ENCODE measurements around the gene CACNA1F. TPM values are rescaled to one million over a fixed set of nuclear protein-coding genes. Genes with fewer than 3 reads are reported as not detected.

CACNA1F gene
- total RNA-seq, 1 donor from 2014 or later = under 0.01 TPM

DNA sequence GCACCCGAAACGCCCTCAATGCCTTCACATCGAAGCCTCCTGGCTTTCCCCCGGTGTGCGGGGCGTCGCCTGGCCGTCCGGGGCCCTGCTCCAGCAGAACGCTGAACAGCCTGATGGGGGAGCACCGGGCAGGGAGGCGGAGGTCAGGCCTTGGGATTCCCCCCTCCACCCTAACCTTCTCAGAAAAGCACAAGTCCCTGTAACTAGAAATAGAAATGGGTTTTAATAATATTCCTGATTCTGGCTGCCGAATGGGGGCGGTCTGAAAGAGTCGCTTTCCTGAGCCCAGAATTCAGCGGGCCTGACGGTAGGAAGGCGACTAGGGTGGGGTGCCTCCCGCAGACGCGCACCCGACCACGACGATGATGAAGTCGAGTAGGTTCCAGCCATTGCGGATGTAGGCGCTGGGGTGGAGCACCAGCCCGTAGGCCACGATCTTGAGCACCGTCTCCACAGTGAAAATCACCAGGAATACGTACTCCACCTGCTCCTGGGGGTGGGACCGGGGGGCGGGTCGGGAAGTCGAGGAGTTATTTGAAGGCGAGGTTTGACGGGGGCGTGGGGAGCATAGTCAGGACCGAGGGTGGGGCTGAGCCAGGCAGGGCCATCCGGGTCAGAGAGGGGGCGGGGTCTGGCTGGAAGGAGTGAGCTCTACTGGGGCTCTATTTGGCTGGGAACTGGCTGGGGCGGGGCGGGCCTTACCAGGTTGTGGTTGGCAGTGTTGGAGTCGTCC lies 2.5 kb downstream of the CACNA1F start:
- DNase-seq (ENCODE audit: low read depth in 2 of 2) = no peak

DNA sequence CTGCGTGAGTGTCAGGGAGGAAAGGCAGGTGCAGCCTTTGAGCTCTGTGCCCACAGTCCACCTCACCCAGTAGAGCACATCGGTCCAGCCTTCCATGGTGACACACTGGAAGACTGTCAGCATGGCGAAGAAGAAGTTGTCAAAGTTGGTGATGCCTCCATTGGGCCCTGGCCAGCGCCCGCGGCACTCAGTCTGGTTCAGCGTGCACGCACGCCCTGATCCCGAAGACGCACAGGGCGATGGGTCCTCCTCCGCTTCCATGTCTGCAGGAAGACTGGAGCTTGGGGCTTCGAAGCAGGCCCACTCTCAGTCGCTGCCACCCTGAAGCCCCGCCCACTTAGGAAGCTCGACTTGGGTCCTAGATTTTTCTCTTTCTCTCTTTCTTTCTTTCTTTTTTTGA lies 5.0 kb downstream of the CACNA1F start:
- no peak for DNase-seq (ENCODE audit: low read depth in 2 of 2)

DNA sequence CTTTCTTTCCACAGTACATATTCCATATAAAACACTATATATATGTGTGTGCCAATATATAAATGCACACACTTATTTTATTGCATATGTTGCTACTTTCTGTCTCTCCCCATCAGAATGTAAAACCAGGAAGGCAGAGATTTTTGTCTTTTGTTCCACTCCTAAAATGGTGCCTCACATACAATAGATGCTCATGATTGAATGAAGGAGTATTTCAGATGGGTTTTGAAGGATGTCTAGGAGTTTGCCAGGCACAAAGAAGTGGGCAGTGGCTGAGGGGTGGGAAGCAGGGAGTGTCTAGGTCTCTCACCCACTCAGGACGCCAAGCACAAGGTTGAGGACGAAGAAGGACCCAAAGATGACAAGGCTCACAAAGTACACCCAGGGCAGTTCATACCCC lies 5.4 kb downstream of the CACNA1F start:
- no peak for DNase-seq (ENCODE audit: low read depth in 2 of 2)

DNA sequence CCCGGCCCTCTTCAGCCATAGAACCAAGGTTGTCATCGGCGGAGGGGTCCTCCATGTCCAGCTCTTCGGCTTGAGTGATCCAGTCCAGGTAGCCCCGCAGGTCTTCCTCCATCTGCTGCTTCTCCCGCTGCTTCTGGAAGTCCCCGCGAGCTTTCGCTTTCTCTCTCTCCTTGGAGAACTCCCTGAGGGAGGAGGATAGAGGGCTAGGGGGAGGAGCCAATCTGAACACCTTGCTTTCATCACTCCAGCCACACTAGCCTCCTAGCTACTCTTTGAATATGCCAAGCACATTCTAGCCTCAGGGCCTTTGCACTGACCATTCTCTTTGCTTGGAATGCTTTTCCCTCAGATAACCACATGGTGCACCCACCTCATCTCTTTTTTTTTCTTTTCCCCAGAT lies 6.2 kb downstream of the CACNA1F start:
- DNase-seq (ENCODE audit: low read depth in 2 of 2) = no peak

DNA sequence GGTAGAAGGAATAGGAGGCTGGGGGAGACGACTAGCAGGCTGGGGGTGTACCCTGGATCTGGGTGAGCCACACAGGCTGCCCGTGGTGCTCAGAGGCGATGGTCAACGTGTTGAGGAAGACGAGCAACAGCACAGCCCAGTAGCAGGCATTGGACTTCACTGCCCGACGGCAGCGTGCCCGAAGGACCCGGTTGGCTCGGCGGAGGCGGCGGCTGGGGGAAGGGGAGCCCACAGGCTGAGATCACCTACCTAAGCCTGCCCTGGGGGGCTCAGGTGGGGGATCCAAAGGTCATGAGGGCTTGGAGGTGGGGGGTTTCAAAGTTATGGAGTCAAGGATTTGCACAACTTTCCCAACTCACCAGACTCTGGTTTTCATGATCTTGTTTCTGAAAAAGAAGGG lies 7.3 kb downstream of the CACNA1F start:
- DNase-seq (ENCODE audit: low read depth in 2 of 2) = no peak

DNA sequence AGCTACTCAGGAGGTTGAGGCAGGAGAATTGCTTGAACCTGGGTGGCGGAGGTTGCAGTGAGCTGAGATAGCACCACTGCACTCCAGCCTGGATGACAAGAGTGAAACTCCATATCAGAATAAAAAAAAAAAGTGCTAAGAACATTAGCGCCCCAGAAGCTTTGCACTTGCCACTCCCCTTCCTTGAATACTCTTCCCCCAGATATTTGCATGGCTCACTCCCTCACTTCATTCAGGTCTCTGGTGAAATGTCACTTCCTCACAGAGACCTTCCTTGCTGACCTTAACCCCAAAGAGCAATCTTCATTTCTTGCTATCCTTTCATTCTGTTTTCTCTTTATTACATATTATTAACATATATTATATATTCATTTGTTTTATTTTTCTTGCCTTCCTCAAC lies 11.3 kb downstream of the CACNA1F start:
- no peak for DNase-seq (ENCODE audit: low read depth in 2 of 2)

DNA sequence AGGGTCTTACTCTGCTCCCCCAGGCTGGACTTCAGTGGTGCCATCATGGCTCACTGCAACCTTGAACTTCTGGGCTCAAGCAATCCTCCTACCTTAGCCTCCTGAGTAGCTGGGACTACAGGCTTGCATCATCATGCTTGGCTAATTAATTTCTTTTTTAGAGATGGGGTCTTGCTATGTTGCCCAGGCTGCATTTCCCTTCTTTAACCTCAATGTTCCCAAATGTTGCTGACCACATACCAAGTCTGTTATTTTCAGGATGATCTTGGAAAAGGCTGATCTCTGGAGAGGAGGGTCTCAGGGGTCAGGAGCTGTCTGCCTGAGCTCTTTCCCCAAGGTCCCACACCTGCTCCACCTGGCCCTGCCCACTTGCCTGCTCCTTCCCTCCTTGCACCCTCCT lies 13.0 kb downstream of the CACNA1F start:
- DNase-seq (ENCODE audit: low read depth in 2 of 2) = no peak

DNA sequence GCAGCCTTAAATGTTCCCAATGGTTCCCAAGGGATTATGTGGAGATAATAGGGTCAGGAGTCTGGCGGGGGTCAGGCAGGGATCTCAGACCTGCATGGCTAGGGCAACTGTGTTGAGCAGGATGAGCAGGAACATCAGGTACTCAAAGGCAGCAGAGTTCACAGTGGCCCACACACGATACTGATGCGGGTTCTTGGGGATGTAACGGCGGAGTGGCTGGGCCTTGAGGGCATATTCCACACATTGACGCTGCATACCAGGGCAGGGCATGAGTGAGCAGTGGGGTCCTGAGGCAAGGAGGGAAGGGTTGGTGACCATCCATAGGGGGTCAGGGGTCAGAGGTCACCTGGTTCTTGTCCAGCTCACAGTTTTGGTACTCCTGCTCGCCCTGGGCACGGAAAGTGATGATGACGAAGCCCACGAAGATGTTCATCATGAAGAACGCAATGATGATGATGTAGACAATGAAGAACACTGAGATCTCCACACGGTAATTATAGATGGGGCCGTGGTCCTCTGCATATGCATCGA lies 18.1 kb downstream of the CACNA1F start:
- DNase-seq (ENCODE audit: low read depth in 2 of 2) = no peak

DNA sequence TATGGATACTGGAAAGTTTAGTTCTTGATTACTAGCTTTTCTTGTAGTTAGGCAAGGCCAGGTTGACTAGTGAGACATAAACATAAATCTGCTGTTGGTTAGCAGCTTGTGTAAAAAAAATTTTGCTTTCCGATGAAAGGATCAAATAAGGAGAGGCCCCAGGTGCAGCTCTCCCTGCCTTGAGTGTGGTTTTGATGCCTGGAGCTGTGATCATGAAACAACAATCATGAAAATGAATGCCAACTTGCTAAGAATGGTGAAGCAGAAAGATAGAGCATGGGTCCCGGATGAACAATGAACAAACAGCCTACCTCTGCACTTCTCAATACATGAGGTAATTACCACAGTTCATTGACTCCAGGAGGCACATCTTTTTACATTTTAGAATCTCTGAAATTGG lies 18.7 kb downstream of the CACNA1F start:
- DNase-seq (ENCODE audit: low read depth in 2 of 2) = no peak

DNA sequence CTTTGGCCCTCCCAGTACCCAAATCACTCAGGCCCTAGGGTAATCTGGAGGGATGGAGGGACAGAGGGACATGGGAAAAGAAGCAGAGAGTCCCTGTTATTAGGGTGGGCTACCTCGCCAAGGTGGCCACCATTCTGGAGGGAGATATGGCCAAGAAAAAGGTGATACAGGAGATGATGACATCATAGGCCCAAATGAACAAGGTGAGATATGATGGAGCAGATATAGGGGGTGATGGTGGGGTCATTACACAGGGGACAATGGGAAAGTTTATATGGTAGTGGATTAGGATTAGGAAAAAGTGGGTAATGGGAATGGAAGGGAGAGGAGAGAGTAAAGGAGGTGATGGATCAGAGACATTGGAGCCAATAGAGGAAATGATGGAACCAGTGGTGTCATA lies 20.3 kb downstream of the CACNA1F start:
- DNase-seq (ENCODE audit: low read depth in 2 of 2) = no peak

DNA sequence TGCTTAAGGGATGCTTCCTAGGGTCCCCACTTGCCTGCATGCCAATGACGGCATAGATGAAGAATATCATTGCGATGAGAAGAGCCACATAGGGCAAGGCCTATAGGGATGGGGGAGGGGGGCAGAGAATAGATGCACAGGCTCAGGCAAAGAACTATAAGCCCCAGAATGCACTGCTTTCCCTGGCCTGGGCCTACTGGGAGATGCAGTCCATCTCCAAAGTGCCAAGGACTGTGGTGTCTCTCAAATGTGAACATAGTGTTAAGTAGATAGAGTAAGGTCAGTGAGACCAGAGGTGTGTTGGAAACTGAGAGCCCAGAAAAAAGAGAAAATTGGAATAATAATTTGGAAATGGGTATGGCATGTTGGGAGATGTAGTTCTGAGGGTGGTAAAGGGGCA lies 20.9 kb downstream of the CACNA1F start:
- DNase-seq (ENCODE audit: low read depth in 2 of 2) = no peak

DNA sequence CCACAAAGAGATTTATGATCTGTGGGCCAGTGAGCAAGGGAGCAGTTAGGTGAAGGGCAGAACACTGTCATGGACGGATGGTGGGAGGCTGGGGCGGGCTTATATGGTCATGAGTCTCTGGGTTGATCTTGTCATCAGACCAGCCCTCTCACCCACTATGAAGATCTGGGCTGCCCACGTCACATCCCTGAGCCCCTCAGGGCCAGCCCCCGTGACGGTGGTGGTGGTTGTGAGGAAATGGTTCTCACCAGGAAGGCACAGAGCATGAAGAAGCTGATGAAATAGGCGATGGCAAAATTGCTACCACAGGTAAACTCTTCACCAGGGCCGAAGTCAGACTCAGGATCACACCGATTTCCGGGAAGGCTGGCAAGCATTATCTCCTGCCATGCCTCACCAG lies 22.1 kb downstream of the CACNA1F start:
- no peak for DNase-seq (ENCODE audit: low read depth in 2 of 2)

DNA sequence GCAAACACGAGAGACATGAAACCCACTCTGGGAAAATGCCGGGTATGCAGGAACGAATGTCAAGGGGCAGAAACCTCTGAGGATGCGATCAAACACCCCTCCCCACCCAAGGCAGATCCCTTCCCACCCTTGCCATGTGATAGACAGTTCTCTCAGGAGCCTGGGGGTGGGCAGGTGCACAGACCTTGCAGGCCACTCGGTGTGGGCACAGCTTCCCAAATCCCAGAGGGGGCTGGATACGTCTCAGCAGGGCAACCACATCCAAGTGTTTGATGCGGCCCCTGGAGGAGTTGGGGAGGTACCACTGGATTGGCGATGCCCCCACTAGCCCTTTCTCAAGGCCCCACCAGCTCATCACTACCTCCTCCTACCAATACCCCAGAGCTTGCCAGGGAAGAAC lies 22.7 kb downstream of the CACNA1F start:
- no peak for DNase-seq (ENCODE audit: low read depth in 2 of 2)

DNA sequence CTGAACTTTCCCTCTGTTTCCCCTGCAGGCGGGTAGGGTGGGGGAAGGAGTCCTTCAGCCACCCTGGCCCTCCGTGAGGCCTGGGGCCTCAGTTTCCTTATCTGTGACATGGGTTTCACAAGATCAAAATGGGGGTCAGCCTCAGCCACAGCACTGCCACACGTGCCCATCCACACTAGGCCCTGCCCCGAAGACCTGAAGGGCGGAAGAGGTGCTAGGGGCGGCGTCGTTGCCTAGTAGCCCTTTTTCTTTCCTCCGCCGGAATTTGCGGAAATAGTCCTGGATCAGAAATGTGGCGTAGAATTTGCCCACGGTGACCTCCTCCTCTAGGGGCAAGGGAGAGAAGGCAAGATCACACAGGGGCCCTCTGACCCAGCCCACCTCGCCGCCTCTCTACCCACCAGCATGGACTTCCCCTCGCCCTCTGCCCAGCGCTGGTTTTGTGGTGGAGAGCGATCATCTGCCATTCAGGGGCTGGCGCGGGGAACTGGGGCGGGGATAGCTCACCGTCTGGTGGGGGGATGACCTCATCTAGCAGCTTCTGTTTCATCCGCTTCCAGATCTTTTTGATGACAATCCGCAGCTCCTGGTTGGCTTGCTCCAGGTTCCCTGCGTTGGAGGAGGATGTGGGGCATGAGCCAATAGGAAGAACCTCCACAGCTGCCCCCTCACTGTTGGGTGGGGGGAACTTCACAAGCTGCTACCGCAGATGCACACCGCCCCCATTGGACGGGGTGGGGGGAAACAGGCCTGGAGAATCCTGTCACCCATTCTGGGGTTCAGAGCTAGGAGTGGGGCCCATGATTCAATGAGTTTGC lies 23.5 kb downstream of the CACNA1F start:
- DNase-seq (ENCODE audit: low read depth in 2 of 2) = peak in 1 of 2 donors; percentile 29

DNA sequence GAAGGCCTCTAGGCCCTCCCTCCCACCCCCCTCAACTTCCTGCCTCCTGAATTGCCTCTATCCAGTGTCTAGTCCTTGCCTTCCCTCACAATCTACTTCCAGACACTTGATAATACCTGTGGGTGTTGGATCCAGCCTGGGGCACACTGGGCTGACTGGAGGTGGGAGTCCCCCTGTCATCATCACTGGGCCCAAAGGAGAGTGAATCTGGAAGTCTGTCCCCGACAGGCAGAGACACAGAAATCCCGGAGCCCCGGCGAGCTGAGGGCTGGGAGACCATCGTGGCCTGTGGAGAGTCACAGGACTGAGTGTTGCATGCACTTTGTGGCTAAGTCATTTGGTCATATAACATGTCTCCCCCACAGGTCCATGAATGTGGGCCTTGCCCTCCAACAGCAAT lies 24.7 kb downstream of the CACNA1F start:
- no peak for DNase-seq (ENCODE audit: low read depth in 2 of 2)

DNA sequence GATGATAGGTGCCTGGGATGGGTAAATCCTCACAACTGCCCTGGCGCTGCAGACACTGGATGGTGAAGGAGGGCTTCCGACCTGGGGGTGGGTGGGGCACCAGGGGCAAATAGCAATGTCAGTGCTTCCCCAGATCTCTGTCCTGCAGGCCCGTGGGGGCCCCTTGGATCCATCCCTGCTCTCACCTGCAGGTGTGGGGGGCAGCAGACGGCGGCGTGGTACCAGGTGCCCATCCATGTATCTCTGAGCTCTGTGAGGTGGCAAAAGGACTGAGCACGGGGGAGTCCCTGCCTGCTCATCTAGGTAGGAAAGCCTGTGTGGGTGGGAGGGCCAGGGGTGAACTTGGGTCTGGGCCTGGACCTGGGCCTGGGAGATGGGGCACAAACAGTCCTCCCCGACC lies 26.6 kb downstream of the CACNA1F start:
- DNase-seq (ENCODE audit: low read depth in 2 of 2) = no peak

DNA sequence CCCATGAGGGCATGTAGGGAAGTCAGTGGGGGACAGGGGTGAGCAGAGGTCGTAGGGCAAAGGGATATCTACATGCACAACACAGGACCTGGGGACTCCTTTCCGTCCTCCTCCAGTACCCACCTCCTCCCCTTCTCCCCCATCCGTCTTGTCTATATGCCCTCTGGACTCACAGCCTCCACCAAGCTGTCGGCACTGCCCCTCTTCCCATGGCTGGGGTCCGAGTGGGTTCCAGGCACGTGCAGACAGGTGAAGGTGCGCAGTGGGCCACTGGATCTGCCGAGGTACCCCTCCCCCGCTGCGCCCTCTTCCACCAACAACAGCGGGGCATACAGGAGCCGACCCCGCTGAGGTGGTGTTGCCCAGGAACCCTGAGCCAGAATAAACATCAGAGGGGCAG lies 27.7 kb downstream of the CACNA1F start:
- no peak for DNase-seq (ENCODE audit: low read depth in 2 of 2)

DNA sequence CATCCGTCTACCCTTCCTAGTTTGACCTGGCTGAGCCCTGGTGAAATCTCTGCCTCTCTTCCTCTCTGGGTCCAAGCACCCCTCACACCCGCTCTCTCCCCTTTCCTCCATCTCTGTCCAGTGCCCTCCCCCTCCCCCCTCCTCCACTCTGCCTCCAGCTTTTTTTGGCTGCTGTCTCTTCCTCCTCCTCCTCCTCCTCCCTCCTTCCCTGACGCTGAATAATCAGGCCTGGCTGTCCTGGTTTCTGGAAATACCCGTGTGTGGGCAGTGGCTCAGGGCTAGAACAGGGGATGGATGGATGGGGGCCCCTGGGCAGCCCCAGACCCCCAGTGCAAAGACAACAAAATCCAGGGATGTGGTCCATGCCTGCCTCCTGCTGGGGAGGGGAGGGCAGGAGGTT lies 28.4 kb downstream of the CACNA1F start:
- no peak for DNase-seq (ENCODE audit: low read depth in 2 of 2)

DNA sequence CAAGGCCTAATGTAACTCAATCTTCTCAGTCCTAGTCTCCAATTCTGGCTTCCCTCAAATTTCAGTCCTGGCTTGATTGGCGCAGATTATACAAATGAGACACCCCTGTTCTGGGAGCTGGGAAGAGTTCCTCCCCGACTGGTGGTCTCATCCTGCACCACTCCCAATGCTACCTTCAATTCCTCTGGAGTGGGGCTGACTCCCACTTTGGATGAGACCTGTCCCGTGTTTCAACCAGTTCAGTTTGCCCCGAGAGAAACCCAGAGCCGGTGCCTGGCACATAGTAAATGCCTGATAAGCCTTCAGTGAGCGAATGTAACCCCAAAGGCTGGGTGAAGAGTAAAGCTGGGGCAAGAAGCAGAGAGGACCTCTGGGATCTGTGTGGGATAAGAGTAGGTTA lies 29.1 kb downstream of the CACNA1F start:
- DNase-seq (ENCODE audit: low read depth in 2 of 2) = no peak

DNA sequence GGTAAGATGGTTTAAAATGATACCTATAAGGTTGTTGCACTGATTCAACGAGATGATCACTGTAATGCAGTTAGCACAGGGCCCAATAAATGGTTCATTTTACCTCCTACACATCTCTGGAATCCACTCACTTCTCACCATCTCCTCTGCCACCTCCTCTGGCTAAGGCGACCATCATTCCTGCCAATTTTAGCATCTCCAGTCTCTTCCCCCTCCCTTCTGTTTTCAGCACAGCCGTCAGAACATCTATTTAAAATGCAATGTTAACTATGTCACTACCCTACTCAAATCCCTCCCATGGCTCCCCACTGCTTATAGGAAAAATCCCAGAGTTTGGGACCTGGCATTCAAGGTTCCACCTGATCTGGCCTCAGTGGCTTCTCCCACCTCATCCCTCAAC lies 29.6 kb downstream of the CACNA1F start:
- no peak for DNase-seq (ENCODE audit: low read depth in 2 of 2)

DNA sequence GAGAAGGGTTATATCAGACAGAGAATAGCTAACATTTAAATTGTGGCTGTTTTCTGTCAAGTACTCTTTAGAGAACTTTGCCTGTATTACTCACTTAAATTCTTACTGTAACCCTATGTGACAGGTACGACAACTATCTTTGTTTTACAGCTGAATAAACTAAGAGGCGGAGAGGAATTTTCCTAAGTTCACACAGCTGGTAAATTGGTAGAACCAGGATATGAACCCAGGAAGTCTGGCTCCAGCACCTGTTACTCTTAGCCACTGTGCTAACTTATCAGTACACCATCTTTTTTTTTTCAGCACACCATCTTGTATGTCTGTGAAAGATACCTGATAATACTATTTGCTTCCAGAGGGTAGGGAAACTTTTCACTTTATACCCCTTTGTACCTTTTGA lies 31.1 kb downstream of the CACNA1F start:
- no peak for DNase-seq (ENCODE audit: low read depth in 2 of 2)

DNA sequence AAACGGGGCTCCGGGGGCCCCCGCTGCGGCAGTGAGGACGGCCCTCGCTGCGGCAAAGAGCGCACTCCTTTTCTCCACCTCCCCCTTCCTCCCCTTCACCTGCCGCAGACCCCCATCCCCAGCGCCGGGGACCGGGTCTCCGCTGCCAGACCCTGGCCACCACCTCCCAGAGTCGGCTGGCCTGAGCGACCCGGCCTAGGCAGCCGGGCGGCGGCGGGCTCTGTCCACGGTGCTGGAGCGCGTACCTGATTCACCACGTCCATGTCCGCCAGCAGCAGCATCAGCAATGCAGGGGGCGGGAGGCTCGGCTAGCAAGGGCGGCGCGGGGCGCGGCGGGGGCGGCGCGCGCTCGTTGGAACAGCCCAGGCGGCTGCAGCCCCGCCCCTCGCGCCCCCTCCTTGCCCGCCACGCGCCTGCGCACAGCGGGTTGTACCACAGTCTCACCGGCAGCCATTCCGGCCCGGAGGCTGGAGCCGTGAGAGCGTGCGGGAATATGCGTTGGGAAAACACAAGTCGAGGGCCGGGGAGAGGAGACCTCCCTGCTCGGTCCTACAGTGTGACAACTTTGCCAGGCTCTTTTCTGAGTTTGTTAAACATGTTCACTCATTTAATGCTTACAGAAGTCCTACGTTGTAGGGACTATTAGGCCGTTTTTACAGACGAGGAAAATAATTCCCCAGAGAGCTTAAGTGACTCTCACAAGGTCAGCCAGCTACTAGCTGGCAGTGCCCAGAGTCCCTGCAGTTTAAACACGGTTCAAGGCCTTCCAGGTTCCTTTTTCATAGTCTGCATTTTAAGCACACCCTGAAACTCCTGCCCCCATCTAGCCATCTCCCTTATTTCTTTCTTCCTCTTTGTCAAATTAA lies 33.0 kb downstream of the CACNA1F start, which contains the start of gene SYP:
SYP (minus strand) TSS at position 288 of the 866 bp plus-strand sequence; CDS start at position 281, 7 bp downstream.
- DNase-seq (ENCODE audit: low read depth in 2 of 2) = peak; percentile 89 to 94
